Measurements from ENCODE around the gene IGSF23. TPM values are rescaled to one million over a fixed set of nuclear protein-coding genes. Genes with fewer than 3 reads are reported as not detected.

Gene IGSF23
- total and polyA plus RNA-seq, 12 donors, result 0.86 TPM; not detected in 11

- Histone ChIP-seq H3K36me3 (no peaks in the 10 kb centered on the region), H3K4me3 (no peak overlapping the region), H3K9me3 (no peaks in the 10 kb centered on the region), H3K27ac (peak overlapping the region in 5 of 10 donors; percentile 28 to 64 (median 58)), H3K27me3 (peaks cover 0 to 2% (median 0%) of the 10 kb centered on the region in 7 donors), H3K4me1 (peaks cover 0 to 48% (median 26%) of the 10 kb centered on the region in 9 donors)
- no peak for TF ChIP-seq CTCF (IDR thresholded peaks at IDR 0.05)
- intact Hi-C loops (cut with DNase I), result no loop called here
- WGBS, 2 donors, result 54 to 56% methylated on average over 6 of the region's 6 CpGs
- DNase-seq, result no peak
- no peak for ATAC-seq
Measured at GRCh38 chr19:44604241-44604640, 9.1 kb upstream of the IGSF23 start.

GRCh38 chr19:44605547-44605946 lies 7.8 kb upstream of the IGSF23 start:
- Histone ChIP-seq H3K4me3 (no peak overlapping the region), H3K27ac (peak overlapping the region in 3 of 10 donors; percentile 61 to 69 (median 68)), H3K36me3 (no peaks in the 10 kb centered on the region), H3K27me3 (peaks cover 0 to 2% (median 0%) of the 10 kb centered on the region in 7 donors), H3K4me1 (peaks cover 0 to 48% (median 26%) of the 10 kb centered on the region in 9 donors), H3K9me3 (no peaks in the 10 kb centered on the region)
- TF ChIP-seq CTCF (IDR thresholded peaks at IDR 0.05), result no peak
- intact Hi-C loops (cut with DNase I), result loop anchor here in 1 of 10 donors (5.0 kb wide), 1 partner anchor 37 kb away; the partner anchor contains the start of gene PVR
- no peak for ATAC-seq
- no peak for DNase-seq
- WGBS, 2 donors, result 63 to 66% methylated on average over 1 of the region's 1 CpG

- 35 to 58% methylated on average over 2 of the region's 2 CpGs for WGBS, 2 donors
- ATAC-seq (peak; percentile 71 to 87 (median 86)), DNase-seq (peak in 1 of 2 donors; percentile 50)
- Histone ChIP-seq H3K4me3 (no peak overlapping the region), H3K9me3 (no peaks in the 10 kb centered on the region), H3K27ac (peak overlapping the region; percentile 20 to 84 (median 64)), H3K27me3 (peaks cover 0 to 2% (median 0%) of the 10 kb centered on the region in 7 donors), H3K36me3 (no peaks in the 10 kb centered on the region), H3K4me1 (peaks cover 0 to 48% (median 26%) of the 10 kb centered on the region in 9 donors)
- TF ChIP-seq CTCF (IDR thresholded peaks at IDR 0.05), result no peak
- intact Hi-C loops (cut with DNase I), result loop anchor here in 1 of 10 donors (5.0 kb wide), 1 partner anchor 35 kb away; the partner anchor contains the start of gene PVR
Measured at GRCh38 chr19:44607049-44607448, 6.3 kb upstream of the IGSF23 start.

GRCh38 chr19:44607917-44608316 lies 5.4 kb upstream of the IGSF23 start:
- WGBS, 2 donors, result 66 to 73% methylated on average over 3 of the region's 3 CpGs
- DNase-seq (no peak), ATAC-seq (no peak)
- Histone ChIP-seq H3K27ac (peak overlapping the region in 9 of 10 donors; percentile 20 to 84 (median 61)), H3K4me1 (peaks cover 0 to 46% (median 26%) of the 10 kb centered on the region in 9 donors), H3K9me3 (no peaks in the 10 kb centered on the region), H3K36me3 (no peaks in the 10 kb centered on the region), H3K27me3 (peaks cover 0 to 2% (median 0%) of the 10 kb centered on the region in 7 donors), H3K4me3 (no peak overlapping the region)
- no peak for TF ChIP-seq CTCF (IDR thresholded peaks at IDR 0.05)
- intact Hi-C loops (cut with DNase I), result loop anchor here in 1 of 10 donors (5.0 kb wide), 1 partner anchor 34 kb away; the partner anchor contains the start of gene PVR
